Superior temporal gyrus (tissue), 1 donor: ENCODE data around the gene DCAF15.
A peak's percentile ranks its signal among the peaks of the same experiment; 100 is the strongest.
"Not testable (repeated sequence)": the region's sequence is repeated elsewhere in the genome, so short reads cannot be mapped to it uniquely, and the experiment has no call there.

Source experiments
- DNase-seq: peaks from one replicate; pipeline ENCODE4 v3.0.0-alpha.2; 2016; ENCODE audit errors: extremely low spot score

The DCAF15 gene

DNA sequence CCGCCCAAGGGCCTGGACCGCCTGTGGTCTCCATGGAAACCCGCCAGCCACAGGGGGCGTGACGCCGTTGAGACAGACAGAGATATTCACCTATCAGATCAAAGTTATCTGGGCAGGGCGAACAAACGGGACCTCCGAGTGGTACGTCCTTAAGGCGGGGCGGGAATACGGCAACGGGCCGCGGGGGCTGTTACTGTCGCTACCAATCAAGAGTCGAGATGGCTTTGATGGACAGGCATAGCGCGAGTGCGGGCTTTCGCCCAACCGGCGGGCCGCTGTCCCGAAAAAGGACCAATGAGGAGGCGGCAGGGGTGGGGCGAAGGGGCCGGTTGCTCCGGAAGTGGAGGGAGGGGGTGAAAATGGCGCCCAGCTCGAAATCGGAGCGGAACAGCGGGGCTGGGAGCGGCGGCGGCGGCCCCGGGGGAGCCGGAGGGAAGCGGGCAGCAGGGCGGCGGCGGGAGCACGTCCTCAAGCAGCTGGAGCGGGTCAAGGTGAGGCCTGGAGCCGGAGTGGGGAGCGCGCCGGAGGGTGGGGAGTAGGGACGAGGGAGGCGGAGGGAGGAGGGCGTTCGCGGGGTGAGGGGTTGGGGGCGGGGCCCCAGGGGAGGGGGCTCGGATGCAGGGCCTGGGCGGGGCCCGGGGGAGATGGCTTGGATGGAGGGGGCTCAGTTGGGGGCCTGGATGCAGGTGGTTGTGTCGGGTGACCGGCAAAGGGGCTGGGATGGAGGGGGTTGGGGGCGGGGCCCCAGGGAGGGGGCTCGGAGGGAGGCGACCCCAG lies at the start of gene DCAF15:
TSS of gene DCAF15 (plus strand) at position 356 of the 777 bp plus-strand sequence. CDS start at position 360, 4 bp downstream.
- peak; percentile 100 for DNase-seq

DNA sequence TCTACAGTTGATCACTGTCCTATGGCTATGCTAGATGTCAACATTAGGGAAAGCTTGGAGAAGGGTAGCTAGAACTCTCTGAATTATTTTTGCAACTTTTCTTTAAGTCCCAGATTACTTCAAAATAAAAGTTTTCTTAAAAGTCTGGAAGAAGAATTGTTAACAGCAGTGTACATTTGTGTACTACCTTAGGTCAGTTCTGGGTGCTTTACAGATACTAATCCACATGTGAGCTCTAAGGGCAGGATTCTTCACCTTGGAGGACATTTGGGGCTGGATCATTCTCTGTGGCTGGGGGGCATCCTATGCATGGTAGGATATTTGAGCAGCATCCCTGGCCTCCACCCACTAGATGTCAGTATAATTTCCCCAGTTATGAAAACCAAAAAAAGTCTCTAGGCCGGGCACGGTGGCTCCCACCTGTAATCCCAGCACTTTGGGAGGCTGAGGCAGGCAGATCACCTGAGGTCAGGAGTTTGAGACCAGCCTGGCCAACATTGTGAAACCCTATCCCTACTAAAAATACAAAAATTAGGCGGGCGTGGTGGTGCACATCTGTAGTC lies 49.2 kb upstream of the DCAF15 start:
- no peak for DNase-seq

GRCh38 chr19:13905634-13906520 lies 46.4 kb upstream of the DCAF15 start, which contains the start of the genes BRME1 and CC2D1A:
Gene BRME1, minus strand, starts transcription at chr19:13906117. Its CDS starts 1,225 bp downstream, at chr19:13904892.
Gene CC2D1A, plus strand, starts transcription at chr19:13906201. Its CDS starts 241 bp downstream, at chr19:13906442.
- DNase-seq, result peak; percentile 91

DNA sequence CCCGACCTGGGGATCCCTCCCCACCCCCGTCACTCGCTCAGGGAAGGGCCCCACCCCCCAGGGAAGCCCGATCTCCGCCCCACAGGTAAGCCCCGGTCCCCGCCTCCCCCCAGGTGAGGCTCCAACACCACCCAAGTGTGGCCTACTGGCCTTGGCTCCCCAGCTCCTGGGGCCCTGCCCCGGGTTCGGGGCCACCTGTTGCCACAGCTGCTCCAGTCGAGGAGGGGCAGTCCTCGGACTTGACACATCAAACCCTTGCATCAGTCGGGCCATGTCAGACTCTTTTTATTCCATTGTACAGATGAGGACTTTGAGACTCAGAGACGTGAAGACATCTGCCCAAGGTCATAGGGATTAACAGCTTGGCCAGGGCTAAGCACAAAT lies 45.8 kb upstream of the DCAF15 start:
- DNase-seq, result no peak

GRCh38 chr19:13906910-13907309 lies 45.4 kb upstream of the DCAF15 start:
- DNase-seq, result no peak

DNA sequence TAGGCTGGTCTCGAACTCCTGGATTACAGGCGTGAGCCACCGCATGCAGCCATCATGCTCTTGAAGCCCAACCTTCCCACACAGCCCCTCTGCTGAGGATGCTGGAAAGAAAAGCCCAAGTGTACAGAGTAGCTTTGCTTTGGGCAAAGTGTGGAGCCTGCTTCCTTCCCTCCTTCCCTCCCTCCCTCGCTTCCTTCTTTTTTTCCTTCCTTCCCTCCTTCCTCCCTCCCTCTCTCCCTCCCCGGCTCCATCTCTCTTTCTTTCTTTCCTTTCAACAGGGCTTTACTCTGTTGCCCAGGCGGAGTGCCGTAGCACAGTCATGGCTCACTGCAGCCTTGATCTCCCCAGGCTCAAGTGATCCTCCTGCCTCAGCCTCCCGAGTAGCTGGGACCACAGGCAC lies 43.6 kb upstream of the DCAF15 start:
- DNase-seq, result no peak

GRCh38 chr19:13909430-13909829 lies 42.9 kb upstream of the DCAF15 start:
- no peak for DNase-seq

DNA sequence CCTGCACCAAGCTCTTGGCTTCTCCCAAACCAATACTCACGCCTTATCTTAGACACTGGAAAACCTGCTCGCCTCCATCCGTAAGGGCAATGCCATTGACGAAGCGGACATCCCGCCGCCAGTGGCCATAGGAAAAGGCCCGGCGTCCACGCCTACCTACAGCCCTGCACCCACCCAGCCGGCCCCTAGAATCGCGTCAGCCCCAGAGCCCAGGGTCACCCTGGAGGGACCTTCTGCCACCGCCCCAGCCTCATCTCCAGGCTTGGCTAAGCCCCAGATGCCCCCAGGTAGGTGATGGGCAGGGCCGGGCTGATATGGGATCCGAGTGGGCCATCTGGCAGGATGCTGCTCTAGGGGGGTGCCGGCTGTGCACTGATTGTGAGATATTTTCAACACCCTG lies 39.0 kb upstream of the DCAF15 start:
- DNase-seq, result no peak

GRCh38 chr19:13914777-13915176 lies 37.5 kb upstream of the DCAF15 start:
- no peak for DNase-seq

- DNase-seq, result no peak
These were observed 34.4 kb upstream of the DCAF15 start for GRCh38 chr19:13917888-13918406.

DNA sequence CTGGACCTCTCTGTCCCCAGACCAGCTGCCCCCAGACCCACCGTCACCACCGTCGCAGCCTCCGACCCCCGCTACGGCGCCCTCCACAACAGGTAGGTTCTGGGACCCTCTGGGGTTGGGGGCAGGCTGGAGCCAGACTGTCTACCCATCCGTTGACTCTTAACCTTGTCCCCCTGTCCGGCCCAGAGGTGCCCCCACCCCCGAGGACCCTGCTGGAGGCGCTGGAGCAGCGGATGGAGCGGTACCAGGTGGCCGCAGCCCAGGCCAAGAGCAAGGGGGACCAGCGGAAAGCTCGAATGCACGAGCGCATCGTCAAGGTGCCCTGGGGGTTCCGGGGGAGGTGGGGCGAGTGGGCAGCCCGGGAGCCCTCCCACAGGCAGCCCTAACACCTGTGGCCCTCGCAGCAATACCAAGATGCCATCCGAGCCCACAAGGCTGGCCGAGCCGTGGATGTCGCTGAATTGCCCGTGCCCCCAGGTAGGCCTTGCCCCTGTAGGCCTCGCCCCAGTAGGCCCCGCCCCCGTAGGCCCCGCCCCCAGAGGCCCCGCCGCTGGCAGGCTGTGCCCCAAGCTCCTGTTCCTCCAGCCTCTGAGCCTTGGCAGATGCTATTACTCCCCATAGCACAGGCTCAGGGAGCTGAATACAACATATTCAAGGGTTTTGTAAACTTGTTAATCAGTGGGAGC lies 33.4 kb upstream of the DCAF15 start:
- no peak for DNase-seq

GRCh38 chr19:13920524-13920923 lies 31.8 kb upstream of the DCAF15 start:
- DNase-seq, result no peak

DNA sequence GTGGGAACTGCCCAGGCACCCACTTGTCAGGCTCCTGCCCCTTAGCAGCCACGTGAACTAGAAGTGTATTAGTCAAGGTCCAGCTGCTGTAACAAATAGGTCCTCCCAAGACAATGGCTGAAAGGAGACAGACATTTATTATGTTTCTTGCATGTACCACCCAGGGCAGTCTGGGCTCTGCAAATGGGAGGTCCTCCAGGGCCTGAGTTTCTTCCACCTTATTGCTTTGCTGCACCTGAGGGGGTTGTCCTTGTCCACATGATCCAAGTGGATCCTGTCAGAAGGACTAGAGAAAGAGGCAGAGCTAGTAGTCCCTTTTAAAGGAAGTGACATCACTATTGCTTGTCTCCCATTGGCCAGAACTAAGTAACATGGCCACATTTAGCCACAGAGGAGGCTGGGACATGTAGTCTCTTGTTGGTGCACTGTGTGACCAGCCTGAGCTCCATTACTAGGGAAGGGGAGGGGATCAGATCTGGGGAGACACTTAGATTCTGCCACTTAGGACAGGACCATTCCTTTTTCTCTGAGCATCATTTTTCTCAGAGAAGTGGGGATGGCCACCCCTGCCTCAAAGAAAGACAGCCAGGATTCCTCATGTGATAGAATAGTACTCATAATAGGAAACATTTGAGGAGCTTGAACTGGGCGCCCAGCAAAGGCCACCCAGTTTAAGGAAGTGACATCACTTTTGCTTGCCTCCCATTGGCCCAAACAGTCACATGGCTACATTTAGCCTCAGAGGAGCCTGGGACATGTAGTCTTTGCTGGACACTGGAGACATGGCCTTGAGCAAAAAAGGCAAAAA lies 31.2 kb upstream of the DCAF15 start:
- peak; percentile 59 for DNase-seq

GRCh38 chr19:13922118-13922517 lies 30.2 kb upstream of the DCAF15 start:
- DNase-seq, result not testable (repeated sequence)

- DNase-seq, result no peak
These were observed 28.9 kb upstream of the DCAF15 start for GRCh38 chr19:13923194-13923987.

GRCh38 chr19:13926010-13926409 lies 26.3 kb upstream of the DCAF15 start:
- DNase-seq, result no peak

DNA sequence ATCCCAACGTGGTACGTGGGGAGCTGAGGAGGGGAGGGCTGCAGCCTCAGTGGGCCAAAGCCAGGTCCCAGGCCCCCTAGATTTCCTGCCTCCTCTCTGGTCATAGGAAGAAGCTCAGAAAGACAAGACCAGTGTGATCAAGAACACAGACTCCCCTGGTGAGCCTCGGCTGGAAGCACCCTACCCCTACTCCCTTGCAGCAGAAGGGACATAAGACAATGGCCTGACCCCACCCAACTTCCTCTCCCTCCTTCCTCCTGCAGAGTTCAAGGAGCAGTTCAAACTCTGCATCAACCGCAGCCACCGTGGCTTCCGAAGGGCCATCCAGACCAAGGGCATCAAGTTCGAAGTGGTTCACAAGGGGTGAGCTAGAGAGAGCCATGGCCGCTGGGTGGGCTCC lies 25.6 kb upstream of the DCAF15 start:
- DNase-seq, result no peak

GRCh38 chr19:13929340-13929739 lies 23.0 kb upstream of the DCAF15 start:
- DNase-seq, result no peak

- DNase-seq, result no peak
These were observed 22.4 kb upstream of the DCAF15 start for GRCh38 chr19:13929956-13930355.

DNA sequence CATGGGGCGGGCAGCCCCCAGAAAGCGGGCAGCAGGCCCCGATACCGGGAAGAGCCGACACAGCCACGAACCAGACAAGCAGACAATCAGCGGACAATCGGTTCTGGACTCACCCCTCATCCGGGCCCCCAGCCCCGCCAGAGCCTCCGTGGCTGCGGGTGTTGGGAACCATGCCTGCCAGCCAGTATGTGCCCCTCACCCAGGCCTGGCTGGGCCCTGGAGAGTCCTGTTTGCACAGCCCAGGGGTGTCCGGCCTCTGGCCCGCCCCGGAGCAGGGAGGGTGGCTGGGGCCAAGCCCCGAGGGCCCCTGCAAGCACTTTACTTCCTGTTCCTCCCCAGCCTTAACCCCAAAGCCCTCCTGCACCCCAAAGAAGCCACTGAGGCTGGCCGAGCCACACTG lies 21.9 kb upstream of the DCAF15 start:
- no peak for DNase-seq
